SK-N-SH (cell line): ENCODE results near the gene RBM17. TPM values are rescaled to one million over a fixed set of nuclear protein-coding genes. Genes with fewer than 3 reads are reported as not detected.
A peak's percentile ranks its signal among the peaks of the same experiment; 100 is the strongest.

ENCODE experiments used
- CTCF ChIA-PET: fragments of 300-600, 350-600 bp; formaldehyde crosslinking; extraction: SDS; loops from one replicate; lab custom pipeline; 2021; lab: Yijun Ruan, JAX
- POLR2A ChIA-PET: fragments of 350-600 bp; sonication (Branson Sonifier 250); formaldehyde crosslinking; extraction: SDS; loops from one replicate; lab custom pipeline; 2020; ENCODE audit warnings: antibody characterized with exemption, inconsistent platforms; lab: Yijun Ruan, JAX
- DNase-seq: peaks from one replicate; pipeline ENCODE4 v3.0.0; 2012
- H2AFZ ChIP-seq: fragments of 200-600 bp; sonication (generic); 2 replicates; pipeline ENCODE4 v1.8.1; 2016; ENCODE audit warnings: antibody characterized with exemption, mild to moderate bottlenecking, low read depth
- H3F3A ChIP-seq: fragments of 200-600 bp; sonication (generic); replicated peaks from 2 replicates; pipeline ENCODE3; 2016; ENCODE audit warnings: antibody characterized with exemption, mild to moderate bottlenecking; ENCODE audit not compliant: insufficient read depth
- H3K27ac ChIP-seq, 2 experiments: fragments of 200-500 bp in 1 of 2; fragments of 200-600 bp in 1 of 2; sonication (Bioruptor generic) in 1 of 2; sonication (generic), shearing (Covaris generic) in 1 of 2; 2 replicates each; pipeline versions ENCODE4 v1.5.1 to v1.6.1; 2014 to 2016; ENCODE audit warnings: low read depth in 2 of 2, inconsistent platforms in 1 of 2, low read length in 1 of 2, mild to moderate bottlenecking in 1 of 2, mixed read lengths in 1 of 2
- H3K27me3 ChIP-seq: fragments of 200-600 bp; sonication (generic), shearing (Covaris generic); 2 replicates; pipeline ENCODE4 v1.6.1; 2016; ENCODE audit warnings: mixed run types; ENCODE audit not compliant: insufficient read depth
- H3K36me3 ChIP-seq, 2 experiments: fragments of 200-500 bp in 1 of 2; fragments of 200-600 bp in 1 of 2; sonication (Bioruptor generic) in 1 of 2; sonication (generic) in 1 of 2; replicated peaks in 1 of 2; 2 replicates each; pipeline versions ENCODE3 to v1.5.1; 2014 to 2016; ENCODE audit warnings: low read length in 1 of 2, mild to moderate bottlenecking in 1 of 2; ENCODE audit not compliant: insufficient read depth in 2 of 2, control insufficient read depth in 1 of 2
- H3K4me1 ChIP-seq, 2 experiments: fragments of 200-500 bp in 1 of 2; fragments of 200-600 bp in 1 of 2; sonication (Bioruptor generic) in 1 of 2; sonication (generic), shearing (Covaris generic) in 1 of 2; 2 replicates each; pipeline versions ENCODE4 v1.5.1 to v1.6.1; 2014 to 2016; ENCODE audit warnings: low read depth in 1 of 2, low read length in 1 of 2, mixed run types in 1 of 2; ENCODE audit not compliant: insufficient read depth in 2 of 2, control insufficient read depth in 1 of 2
- H3K4me2 ChIP-seq: fragments of 200-600 bp; sonication (generic), shearing (Covaris generic); 2 replicates; pipeline ENCODE4 v1.6.1; 2017; ENCODE audit warnings: mixed run types
- H3K4me3 ChIP-seq, 2 experiments: fragments of 200-500 bp in 1 of 2; fragments of 200-600 bp in 1 of 2; sonication (Bioruptor generic) in 1 of 2; sonication (generic), shearing (Covaris generic) in 1 of 2; 2 replicates each; pipeline versions ENCODE4 v1.5.1 to v1.8.1; 2014 to 2016; ENCODE audit warnings: low read depth in 2 of 2, inconsistent platforms in 1 of 2, low read length in 1 of 2, mild to moderate bottlenecking in 1 of 2, mixed read lengths in 1 of 2, moderate library complexity in 1 of 2
- H3K79me2 ChIP-seq: fragments of 200-600 bp; sonication (generic); 2 replicates; pipeline ENCODE4 v1.8.1; 2017; ENCODE audit warnings: mild to moderate bottlenecking; ENCODE audit not compliant: insufficient read depth
- H3K9ac ChIP-seq: fragments of 200-600 bp; sonication (generic); 2 replicates; pipeline ENCODE4 v1.6.1; 2017; ENCODE audit warnings: mixed run types
- H3K9me2 ChIP-seq: fragments of 200-600 bp; sonication (generic); 2 replicates; pipeline ENCODE4 v1.6.1; 2017; ENCODE audit warnings: mixed run types
- H3K9me3 ChIP-seq: fragments of 200-600 bp; sonication (generic); 2 replicates; pipeline ENCODE4 v1.6.1; 2017; ENCODE audit warnings: mixed run types, mild to moderate bottlenecking, moderate library complexity
- H4K20me1 ChIP-seq: fragments of 200-600 bp; sonication (generic); 2 replicates; pipeline ENCODE4 v1.6.1; 2017; ENCODE audit warnings: mild to moderate bottlenecking, mixed run types; ENCODE audit not compliant: insufficient read depth
- CHD2 ChIP-seq: fragments of 150-350 bp; IDR thresholded peaks from 2 replicates; pipeline ENCODE4 v1.6.1; 2018; ENCODE audit warnings: low read length; ENCODE audit not compliant: partially characterized antibody
- CTCF ChIP-seq: fragments of 200-600 bp; sonication (generic); IDR thresholded peaks from 2 replicates; pipeline ENCODE4 v1.6.1; 2017; ENCODE audit warnings: antibody characterized with exemption, mild to moderate bottlenecking, moderate library complexity
- FOXM1 ChIP-seq: IDR thresholded peaks from 2 replicates; pipeline ENCODE4 v1.4.0; 2012; ENCODE audit warnings: low read depth, mild to moderate bottlenecking
- MEF2A ChIP-seq: IDR thresholded peaks from 2 replicates; pipeline ENCODE4 v1.4.0; 2012; ENCODE audit warnings: low read depth, borderline replicate concordance
- NFIC ChIP-seq: IDR thresholded peaks from 2 replicates; pipeline ENCODE4 v1.4.0; 2012; ENCODE audit warnings: borderline replicate concordance
- POLR2AphosphoS5 ChIP-seq: IDR thresholded peaks from 2 replicates; pipeline ENCODE4 v1.6.1; 2012; ENCODE audit warnings: low read depth, low read length
- TAF1 ChIP-seq: IDR thresholded peaks from 2 replicates; pipeline ENCODE4 v1.6.1; 2012; ENCODE audit warnings: low read depth, mild to moderate bottlenecking, low read length, moderate library complexity, borderline replicate concordance
- YY1 ChIP-seq: IDR thresholded peaks from 2 replicates; pipeline ENCODE4 v1.4.0; 2012; ENCODE audit warnings: low read depth, mild to moderate bottlenecking
- WGBS: methylation state at CpG from one replicate; pipeline ENCODE4 v1.1.6; 2017; ENCODE audit warnings: low lambda C conversion rate; 5-methylcytosine and 5-hydroxymethylcytosine counted together
- polyA plus RNA-seq, 3 experiments: library from polyadenylated mRNA; depleted of rRNA; stranded (reverse); fragments of >200 nt; gene quantifications; 2 replicates each; pipeline ENCODE4 v1.2.3, GENCODE V29; 2012
- TF ChIP-seq, protein P1 (sequence below): IDR thresholded peaks from 2 replicates; pipeline ENCODE4 v1.4.0; 2012; ENCODE audit warnings: low read depth
- TF ChIP-seq, protein P2 (sequence below): IDR thresholded peaks from 2 replicates; pipeline ENCODE4; 2012
- TF ChIP-seq, protein P3 (sequence below): IDR thresholded peaks from 2 replicates; pipeline ENCODE4 v1.4.0; 2012; ENCODE audit warnings: low read depth, borderline replicate concordance
- TF ChIP-seq, protein P4 (sequence below): IDR thresholded peaks from 2 replicates; pipeline ENCODE4 v1.4.0; 2012; ENCODE audit warnings: low read depth, borderline replicate concordance

RBM17 gene
- polyA plus RNA-seq, 1 of the 3 experiments (the other 2 are of a cell fraction), result 32.6 TPM

GRCh38 chr10:6115824-6116350, 27.1 kb downstream of the RBM17 start:
- no peak overlapping the region for H2AFZ ChIP-seq
- TF ChIP-seq, protein P1, sequence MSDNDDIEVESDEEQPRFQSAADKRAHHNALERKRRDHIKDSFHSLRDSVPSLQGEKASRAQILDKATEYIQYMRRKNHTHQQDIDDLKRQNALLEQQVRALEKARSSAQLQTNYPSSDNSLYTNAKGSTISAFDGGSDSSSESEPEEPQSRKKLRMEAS, result no peak
- TF ChIP-seq NFIC, result peak; percentile 71; the same call in 1 of the 2 replicates
- no peak for TF ChIP-seq MEF2A
- TF ChIP-seq, protein P2, sequence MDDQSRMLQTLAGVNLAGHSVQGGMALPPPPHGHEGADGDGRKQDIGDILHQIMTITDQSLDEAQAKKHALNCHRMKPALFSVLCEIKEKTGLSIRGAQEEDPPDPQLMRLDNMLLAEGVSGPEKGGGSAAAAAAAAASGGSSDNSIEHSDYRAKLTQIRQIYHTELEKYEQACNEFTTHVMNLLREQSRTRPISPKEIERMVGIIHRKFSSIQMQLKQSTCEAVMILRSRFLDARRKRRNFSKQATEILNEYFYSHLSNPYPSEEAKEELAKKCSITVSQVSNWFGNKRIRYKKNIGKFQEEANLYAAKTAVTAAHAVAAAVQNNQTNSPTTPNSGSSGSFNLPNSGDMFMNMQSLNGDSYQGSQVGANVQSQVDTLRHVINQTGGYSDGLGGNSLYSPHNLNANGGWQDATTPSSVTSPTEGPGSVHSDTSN, result peak; percentile 20; the same call in 1 of the 2 replicates
- TF ChIP-seq FOXM1, result no peak
- TF ChIP-seq, protein P3, sequence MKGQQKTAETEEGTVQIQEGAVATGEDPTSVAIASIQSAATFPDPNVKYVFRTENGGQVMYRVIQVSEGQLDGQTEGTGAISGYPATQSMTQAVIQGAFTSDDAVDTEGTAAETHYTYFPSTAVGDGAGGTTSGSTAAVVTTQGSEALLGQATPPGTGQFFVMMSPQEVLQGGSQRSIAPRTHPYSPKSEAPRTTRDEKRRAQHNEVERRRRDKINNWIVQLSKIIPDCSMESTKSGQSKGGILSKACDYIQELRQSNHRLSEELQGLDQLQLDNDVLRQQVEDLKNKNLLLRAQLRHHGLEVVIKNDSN, result no peak
- no peak for TF ChIP-seq CTCF
- no peak overlapping the region for H3K4me3 ChIP-seq
- no peak for DNase-seq
- H3K4me1 ChIP-seq, result peaks cover 0 to 18% of the 10 kb centered on the region in 2 experiments; a peak in 3 of 4 replicates
- H3F3A ChIP-seq, result peaks cover 33% of the 10 kb centered on the region
- H3K4me2 ChIP-seq, result peak overlapping the region; percentile 17; the same call in 1 of the 2 replicates
- POLR2A ChIA-PET, result no interaction called here
- H3K9me3 ChIP-seq, result no peaks in the 10 kb centered on the region
- peaks cover 31 to 58% of the 10 kb centered on the region in 2 experiments for H3K36me3 ChIP-seq
- CTCF ChIA-PET, result no interaction called here
- H3K79me2 ChIP-seq, result peaks cover 10% of the 10 kb centered on the region; the same call in 1 of the 2 replicates
- H3K9ac ChIP-seq, result no peak overlapping the region
- 26% methylated on average over 3 of the region's 3 CpGs for WGBS
- no peaks in the 10 kb centered on the region for H3K27me3 ChIP-seq
- no peaks in the 10 kb centered on the region for H3K9me2 ChIP-seq
- peaks cover 4% of the 10 kb centered on the region; the same call in 1 of the 2 replicates for H4K20me1 ChIP-seq
- peak overlapping the region in 1 of 2 experiments; percentile 76; a peak in 2 of 4 replicates for H3K27ac ChIP-seq

GRCh38 chr10:6116806-6117205, 28.0 kb downstream of the RBM17 start:
- no peak overlapping the region for H3K9ac ChIP-seq
- ChIA-PET POLR2A (no interaction called here), CTCF (interaction anchor here (1.2 to 5.7 kb wide), 2 partner anchors 86 to 285 kb away, joined by 4 to 24 read pairs; partner anchors contain the start of gene PFKFB3)
- no peak for TF ChIP-seq CHD2
- TF ChIP-seq, protein P4, sequence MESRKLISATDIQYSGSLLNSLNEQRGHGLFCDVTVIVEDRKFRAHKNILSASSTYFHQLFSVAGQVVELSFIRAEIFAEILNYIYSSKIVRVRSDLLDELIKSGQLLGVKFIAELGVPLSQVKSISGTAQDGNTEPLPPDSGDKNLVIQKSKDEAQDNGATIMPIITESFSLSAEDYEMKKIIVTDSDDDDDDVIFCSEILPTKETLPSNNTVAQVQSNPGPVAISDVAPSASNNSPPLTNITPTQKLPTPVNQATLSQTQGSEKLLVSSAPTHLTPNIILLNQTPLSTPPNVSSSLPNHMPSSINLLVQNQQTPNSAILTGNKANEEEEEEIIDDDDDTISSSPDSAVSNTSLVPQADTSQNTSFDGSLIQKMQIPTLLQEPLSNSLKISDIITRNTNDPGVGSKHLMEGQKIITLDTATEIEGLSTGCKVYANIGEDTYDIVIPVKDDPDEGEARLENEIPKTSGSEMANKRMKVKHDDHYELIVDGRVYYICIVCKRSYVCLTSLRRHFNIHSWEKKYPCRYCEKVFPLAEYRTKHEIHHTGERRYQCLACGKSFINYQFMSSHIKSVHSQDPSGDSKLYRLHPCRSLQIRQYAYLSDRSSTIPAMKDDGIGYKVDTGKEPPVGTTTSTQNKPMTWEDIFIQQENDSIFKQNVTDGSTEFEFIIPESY, result no peak
- no peak for TF ChIP-seq TAF1
- TF ChIP-seq, protein P1, result no peak
- no peak for TF ChIP-seq YY1
- no peak for TF ChIP-seq POLR2AphosphoS5
- H3F3A ChIP-seq, result peaks cover 33% of the 10 kb centered on the region
- H3K27me3 ChIP-seq, result no peaks in the 10 kb centered on the region
- H2AFZ ChIP-seq, result no peak overlapping the region
- no peaks in the 10 kb centered on the region for H3K9me3 ChIP-seq
- no peak overlapping the region for H3K4me2 ChIP-seq
- H3K36me3 ChIP-seq, result peaks cover 24 to 52% of the 10 kb centered on the region in 2 experiments
- DNase-seq, result no peak
- H3K9me2 ChIP-seq, result no peaks in the 10 kb centered on the region
- no peak overlapping the region; a peak in 1 of 4 replicates for H3K27ac ChIP-seq
- WGBS, result 89% methylated on average over 1 of the region's 1 CpG
- H3K4me1 ChIP-seq, result peaks cover 0 to 18% of the 10 kb centered on the region in 2 experiments; a peak in 3 of 4 replicates
- peaks cover under 1% of the 10 kb centered on the region; the same call in 1 of the 2 replicates for H3K79me2 ChIP-seq
- H4K20me1 ChIP-seq, result peaks cover 4% of the 10 kb centered on the region; the same call in 1 of the 2 replicates
- no peak overlapping the region for H3K4me3 ChIP-seq
